GM19193 (cell line): Measurements from ENCODE around the gene PLIN5.

Source experiments
- POLR2A ChIP-seq: IDR thresholded peaks from 4 replicates; pipeline ENCODE4 v1.6.1; 2011; ENCODE audit not compliant: insufficient read depth, insufficient read length; ENCODE audit errors: extremely low read depth

PLIN5 gene

DNA sequence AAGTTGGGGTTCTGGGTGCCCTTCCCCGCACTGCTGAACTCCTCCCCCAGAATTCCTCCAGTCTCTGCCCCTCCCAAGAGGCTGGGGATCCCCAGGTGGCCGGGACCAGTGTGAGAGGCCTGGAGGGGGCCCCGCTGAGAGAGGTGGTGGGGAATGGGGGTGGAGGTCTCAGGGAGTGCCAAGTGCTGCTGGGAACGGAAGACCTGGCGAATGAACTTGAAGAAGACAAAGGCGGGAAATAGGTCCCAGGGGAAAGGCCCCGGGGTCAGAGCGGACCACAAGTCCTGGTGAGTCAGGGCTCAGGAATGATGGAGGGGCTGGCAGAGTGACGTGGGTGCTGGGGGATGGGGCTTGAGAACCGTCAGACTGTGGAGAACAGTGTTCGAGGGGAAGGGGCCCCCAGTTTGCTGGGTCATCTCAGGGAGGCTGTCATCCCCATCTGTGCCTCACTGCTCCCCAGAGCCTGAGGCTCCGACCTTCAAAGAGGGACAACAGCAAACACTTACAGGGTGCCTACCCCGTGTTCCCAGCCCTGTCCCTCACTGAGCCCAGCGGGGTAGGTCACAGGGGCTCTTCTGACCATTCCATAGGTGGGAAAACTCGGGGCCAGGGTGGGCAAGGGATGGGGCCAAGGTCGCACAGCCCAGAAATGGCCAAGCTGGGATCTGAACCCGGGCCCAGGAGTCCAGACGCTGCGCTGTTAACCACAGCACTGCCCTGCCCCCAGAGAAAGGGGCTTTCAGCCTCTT is 40.4 kb upstream of the PLIN5 start:
- TF ChIP-seq POLR2A = no peak

DNA sequence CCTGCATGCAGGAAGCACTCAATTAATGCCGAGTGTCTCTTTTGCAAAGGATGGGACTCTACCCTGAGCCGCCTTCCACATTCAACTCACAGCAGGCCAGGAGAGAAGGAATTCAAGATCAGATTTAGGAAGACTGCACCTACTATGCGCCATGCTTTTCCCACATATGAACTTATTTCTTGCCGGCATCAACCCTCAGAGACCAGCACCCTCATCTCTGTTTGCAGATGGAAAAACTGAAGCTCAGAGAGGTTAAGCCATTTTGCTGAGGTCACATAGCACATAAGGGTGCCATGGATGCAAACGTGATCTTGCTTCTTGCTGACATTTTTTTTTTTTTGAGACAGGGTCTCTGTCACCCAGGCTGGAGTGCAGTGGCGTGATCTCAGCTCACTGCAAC is 38.7 kb upstream of the PLIN5 start:
- TF ChIP-seq POLR2A = no peak

DNA sequence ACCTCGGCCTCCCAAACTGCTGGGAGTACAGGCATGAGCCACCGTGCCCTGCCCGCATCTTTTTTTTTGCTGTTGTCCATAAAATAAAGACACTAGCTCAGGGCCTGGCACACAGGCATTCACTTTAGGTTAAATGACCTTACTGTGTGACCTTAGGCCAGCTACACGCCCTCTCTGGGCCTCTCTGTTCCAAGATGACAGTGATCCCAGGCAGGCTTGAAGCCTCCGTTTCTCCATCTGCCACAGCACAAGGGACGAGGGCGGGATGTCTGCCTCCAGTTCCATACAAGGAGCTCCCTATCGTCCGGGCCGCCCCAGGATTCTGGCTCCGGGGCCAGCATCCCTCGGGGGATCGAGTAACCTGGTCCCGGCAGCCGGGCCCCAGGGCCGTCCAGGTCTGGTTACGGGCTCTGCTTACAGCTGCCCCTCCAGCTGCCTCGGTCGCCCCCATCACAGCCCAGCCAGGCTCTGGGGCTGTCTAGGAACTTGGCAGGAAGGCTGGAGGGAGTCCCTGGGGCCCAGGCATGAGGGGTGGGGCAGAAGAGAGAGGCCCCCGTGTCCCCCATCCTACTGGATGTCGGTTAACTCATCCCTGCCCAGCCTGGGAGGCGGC is 36.4 kb upstream of the PLIN5 start:
- no peak for TF ChIP-seq POLR2A

DNA sequence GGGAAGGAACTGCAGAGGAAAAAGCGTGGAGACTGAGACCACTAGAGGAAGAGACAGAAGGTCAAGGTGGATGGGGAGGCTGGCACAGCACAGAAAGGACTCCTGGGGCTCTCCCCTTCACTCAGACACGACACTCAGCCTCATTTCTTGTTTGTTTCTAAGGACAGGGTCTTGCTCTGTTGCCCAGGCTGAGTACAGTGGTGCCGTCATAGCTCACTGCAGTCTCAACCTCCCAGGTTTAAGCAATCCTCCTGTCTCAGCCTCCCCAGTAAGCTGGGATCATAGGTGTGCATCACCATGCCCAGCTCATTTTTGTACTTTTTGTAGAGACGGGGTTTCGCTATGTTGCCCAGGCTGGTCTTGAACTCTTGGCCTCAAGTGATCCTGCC is 35.9 kb upstream of the PLIN5 start:
- no peak for TF ChIP-seq POLR2A

DNA sequence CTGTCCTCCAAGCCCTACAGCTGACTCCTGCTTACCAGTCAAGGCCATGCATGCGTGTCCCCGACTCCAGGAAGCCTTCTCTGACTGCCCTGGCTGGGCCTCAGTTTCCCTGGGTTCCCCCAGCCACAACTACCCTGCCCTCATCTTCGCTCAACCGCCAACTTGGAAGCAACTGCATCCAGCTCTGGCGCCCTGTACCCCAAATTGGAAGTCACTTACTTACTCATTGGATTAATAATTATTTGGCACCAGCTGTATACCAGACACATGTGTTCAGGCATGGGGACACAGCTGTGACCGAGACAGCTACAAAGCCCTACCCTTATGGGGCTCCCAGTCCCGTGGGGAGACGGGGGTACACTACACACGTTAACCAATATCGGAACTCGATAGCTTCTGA is 35.4 kb upstream of the PLIN5 start:
- TF ChIP-seq POLR2A = no peak

DNA sequence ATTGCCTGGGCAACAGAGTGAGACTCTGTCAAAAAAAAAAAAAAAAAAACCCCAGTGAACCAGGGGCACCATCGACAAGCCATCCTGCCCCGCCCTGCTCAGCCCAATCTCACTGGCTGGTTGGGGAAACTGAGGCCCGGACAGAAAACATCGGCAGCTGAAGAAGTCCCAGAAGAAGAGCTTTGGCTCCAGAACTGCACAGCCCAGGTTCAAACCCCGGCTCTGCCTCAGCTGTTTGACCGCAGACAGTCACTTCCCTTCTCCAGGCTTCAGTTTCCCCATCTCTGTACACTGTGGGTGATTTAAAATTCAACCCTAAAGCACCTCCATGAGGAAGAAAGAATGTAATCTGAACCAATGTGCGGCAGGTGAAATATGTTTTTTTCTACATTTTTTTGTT is 33.9 kb upstream of the PLIN5 start:
- TF ChIP-seq POLR2A = no peak

DNA sequence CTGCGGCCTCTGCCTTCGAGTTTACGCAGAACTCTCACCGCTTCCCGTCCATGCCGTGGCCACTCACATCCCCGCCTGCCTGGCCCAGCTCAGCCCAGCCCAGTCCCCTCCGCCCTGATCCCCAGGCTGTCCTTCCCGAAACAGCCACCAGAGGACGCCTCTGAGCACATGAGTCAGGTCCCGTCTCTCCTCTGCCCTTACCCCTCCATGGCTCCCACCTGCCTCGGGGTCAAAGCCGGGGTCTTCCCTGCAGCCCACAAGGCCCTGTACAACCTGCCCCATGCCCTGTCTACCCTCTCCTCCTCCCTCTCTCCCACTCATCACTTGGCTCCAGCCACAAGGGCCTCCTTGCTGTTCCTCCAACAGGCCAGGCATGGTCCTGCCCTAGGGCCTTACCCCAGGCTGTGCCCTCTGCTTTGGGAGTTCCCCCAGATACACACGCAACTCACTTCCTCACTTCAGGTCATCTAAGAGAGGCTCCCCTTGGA is 32.6 kb upstream of the PLIN5 start:
- no peak for TF ChIP-seq POLR2A

DNA sequence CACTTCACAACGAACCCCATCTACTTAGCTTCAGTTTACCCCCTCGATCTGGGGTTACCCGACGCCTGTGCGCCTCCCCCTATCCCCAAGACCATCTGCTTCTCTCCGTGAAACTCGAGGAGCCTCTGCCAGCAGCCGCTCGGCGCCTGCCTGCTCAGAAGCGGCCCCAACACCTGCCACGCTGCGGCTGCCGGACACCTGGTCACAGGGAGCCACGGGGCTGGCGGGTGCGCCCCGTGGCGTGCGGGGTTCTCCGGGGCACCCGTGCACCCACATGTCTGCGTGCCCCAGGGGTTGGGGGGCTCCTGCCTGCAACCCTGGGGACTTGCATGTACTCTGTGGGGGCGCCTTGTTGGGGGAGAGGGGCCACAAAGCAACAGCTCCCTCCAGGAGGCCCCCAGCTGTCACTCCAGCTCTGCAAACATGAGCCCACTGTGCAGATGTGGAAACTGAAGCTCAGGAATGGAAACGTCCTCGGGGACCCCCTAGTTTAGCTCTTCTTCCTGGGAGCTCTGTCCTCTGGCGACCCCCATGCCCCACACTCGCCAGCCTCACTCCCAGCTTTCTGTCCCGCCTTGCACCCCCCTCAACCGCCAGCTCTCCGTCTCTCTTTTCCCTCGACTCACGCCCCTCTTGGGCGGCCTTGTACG is 31.5 kb upstream of the PLIN5 start:
- TF ChIP-seq POLR2A = no peak

DNA sequence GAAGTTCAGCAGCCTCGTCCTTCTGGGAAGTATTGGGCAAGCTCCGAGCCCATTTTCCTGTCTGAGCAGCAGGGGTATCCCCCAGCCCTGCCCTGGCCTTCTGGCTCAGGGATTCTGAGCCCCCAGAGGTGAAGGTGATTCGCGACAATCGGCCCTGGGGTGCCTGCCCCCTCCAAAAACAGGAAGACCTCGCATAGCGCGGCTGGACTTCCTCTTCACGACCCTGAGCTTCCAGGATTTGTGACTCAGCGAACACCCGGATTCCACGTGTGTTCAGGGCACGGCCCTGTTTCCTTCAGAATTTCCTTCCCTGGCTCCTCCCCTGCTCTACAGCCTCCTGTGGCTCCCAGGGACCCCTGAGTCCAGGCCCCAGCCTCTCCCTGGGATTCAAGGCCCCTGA is 24.5 kb upstream of the PLIN5 start, which contains the start of gene SEMA6B:
Gene SEMA6B, minus strand, starts transcription at position 116 of the 400 bp plus-strand sequence. CDS start 1,227 bp downstream, outside the sequence.
- TF ChIP-seq POLR2A = no peak

DNA sequence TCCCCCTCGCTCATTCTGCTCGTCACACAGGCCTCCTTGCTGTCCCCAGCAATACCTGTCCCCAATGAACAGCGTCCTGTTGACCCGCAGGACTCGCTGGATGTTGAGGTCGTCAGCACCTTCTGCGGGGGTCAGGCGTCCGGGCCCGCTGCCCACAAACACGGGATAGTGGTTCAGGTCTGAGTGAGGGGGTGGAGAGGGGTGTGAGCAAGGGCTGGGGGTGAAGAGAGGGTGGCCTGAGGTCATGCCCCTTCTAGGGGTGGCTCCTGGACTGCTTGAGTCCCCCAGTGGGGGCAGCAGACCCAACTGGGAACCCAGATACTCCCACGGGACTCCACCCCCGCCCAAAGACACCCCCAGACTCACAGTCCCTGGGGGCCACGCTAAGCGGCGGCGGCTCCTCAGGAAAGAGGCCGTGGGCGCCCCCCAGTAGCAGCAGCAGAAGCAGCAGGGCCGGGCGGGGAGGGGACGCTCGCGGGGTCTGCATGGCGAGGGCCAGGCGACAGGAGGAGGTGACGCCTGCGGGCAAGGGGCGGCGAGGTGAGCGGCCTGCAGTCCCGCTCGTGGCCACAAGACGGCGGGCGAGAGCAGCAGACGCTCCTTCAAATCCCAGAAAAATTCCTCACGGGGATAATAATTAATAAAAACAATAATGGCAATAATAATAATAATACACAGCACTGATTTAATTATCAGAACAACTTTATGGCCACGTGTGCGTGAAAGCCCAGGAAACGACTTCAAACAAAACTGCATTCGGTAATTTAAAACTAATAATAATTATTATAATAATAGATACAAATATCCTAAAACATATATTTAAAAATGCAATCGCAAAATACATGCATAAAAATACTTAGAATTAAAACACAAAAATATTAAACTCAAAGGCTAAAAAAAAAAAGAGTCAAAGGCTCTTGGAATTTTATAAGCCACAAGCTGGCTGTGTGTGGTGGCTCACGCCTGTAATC is 23.2 kb upstream of the PLIN5 start:
- no peak for TF ChIP-seq POLR2A

DNA sequence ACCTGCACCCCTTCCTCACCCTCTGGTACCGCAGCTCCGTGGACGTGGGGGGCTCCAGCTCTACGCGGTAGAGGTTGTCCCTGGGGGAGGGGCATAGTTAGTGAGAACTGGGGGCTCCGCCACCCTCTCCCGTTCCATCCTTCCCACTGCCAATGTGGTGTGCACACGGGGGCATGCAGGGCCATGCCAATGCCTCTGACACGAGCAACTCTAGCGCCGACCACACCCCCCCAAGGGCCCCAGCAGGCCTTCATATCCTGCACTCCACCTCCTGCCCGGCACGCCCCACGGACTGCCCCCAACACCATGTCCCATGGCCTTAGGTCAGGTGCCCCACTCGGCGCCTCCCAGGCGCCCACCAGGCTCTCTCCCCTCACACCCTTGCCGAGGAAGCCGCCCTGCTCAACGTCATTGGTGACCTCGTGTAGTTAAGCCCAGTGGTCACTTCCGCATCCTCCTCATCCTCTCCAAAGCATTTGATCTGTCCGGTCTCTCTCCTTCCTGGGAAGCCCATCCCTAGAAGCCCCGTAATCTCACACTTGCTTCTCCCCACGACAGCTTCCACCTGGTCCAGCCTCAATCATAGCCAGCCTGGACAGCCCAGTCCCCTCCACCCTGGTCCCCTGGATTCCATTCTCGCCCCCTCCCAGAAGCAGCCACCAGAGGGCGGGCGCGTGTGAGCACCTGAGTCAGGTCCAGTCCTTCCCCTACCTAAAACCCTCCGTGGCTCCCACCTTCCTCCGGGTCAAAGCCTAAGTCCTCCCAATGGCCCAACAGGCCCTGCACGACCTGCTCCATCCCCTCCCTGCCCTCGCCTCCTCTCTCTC is 22.3 kb upstream of the PLIN5 start:
- TF ChIP-seq POLR2A = no peak

DNA sequence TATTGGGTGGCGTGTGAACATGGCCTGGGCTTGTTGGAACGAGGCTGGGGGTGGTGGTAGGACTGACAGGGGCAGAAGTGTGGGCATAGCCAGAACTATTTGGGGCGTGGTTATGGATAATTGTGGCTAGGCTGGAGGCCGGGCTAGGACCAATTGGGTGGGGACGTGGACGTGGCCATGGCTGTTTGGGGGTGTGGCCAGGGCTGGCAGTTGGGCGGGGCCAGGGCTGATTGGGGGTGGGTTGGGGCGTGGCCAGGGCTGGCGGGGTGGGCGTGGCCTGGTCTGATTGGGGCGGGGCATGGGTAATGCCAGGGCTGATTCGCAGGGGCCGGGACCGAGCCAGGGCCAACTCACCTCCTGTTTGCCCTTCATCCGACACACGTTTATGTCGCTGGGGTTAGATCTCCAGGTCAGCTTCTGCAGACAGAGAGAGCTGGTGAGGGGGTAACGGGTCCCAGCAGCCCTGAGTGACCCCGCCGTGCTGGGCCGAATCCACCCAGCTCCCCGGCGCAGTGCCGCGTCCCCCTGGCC is 21.6 kb upstream of the PLIN5 start:
- TF ChIP-seq POLR2A = no peak
